ENCODE measurements around the gene PARD3B. TPM values are rescaled to one million over a fixed set of nuclear protein-coding genes. Genes with fewer than 3 reads are reported as not detected.

PARD3B gene
- total RNA-seq, 4 donors from 2014 or later = 27.8 to 39.3 (median 33.7) TPM

GRCh38 chr2:205290299-205290698 lies 745.0 kb downstream of the PARD3B start:
- TF ChIP-seq CTCF (IDR thresholded peaks at IDR 0.05) = no peak
- ATAC-seq (ENCODE audit: low FRiP score) (no peak), DNase-seq (ENCODE audit: low spot score) (no peak)

DNA sequence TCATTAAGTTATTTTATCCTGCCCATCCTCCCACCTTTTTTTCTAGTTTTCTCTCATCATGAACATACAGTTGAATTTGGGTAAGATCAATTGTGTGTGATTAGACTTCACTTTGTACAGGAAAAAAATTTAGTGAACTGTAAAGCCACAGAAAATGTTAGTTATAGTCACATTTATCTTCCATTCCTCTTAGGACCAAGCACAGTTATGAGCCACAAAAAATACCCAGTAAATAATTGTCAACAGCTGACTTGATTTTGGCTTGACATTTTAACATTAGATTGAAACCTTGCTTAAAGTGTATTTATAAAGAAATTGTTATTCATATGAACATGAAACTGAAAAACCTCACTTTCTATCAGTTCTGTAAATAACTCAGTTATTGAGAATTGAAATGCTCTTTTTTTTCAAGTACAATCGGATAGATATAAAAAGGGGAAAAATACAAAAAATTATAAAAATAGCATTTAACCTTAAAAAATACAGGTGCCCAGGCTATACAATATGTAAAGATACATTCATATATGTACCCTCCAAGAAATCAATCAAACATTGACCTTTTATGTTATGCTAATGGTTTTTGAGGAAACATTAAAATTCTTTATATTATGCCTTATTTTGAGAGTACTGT lies 747.5 kb downstream of the PARD3B start:
- no peak for TF ChIP-seq CTCF (IDR thresholded peaks at IDR 0.05)
- no peak for DNase-seq (ENCODE audit: low spot score)
- no peak for ATAC-seq (ENCODE audit: low FRiP score)

DNA sequence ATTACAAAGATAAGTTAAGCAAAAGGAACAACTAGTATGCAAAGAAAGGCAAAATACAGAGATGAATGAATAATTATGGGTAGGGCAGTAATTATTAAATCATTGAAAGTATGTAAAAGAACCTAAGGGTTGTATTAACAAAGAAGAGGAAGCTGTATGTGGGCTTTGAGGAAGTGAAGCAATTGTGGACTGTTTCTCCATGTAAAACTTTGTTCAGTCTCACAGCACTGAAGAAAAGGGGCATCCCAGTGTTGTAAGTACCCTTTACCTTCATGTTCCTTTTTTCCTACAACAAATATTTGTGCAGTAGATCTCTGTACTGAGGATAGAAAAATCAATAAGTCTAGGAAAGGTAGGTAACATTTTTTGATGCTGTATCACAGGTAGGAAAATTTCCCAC lies 748.3 kb downstream of the PARD3B start:
- no peak for TF ChIP-seq CTCF (IDR thresholded peaks at IDR 0.05)
- no peak for ATAC-seq (ENCODE audit: low FRiP score)
- DNase-seq (ENCODE audit: low spot score) = no peak

- DNase-seq (ENCODE audit: low spot score) (no peak), ATAC-seq (ENCODE audit: low FRiP score) (no peak)
- TF ChIP-seq CTCF (IDR thresholded peaks at IDR 0.05) = no peak
These were observed 751.7 kb downstream of the PARD3B start for GRCh38 chr2:205296959-205297358.

GRCh38 chr2:205297368-205297767 lies 752.1 kb downstream of the PARD3B start:
- no peak for ATAC-seq (ENCODE audit: low FRiP score)
- no peak for TF ChIP-seq CTCF (IDR thresholded peaks at IDR 0.05)
- DNase-seq (ENCODE audit: low spot score) = no peak

GRCh38 chr2:205297846-205298245 lies 752.6 kb downstream of the PARD3B start:
- ATAC-seq (ENCODE audit: low FRiP score) = no peak

More at GRCh38 chr2:205297846-205298245, 752.6 kb downstream of the PARD3B start:
- no peak for DNase-seq (ENCODE audit: low spot score)
- no peak for TF ChIP-seq CTCF (IDR thresholded peaks at IDR 0.05)

Measured in omental fat pad (tissue), 4 donors.